ENCODE data around the gene EPS15. TPM values are rescaled to one million over a fixed set of nuclear protein-coding genes. Genes with fewer than 3 reads are reported as not detected.
"Not testable (repeated sequence)": the region's sequence is repeated elsewhere in the genome, so short reads cannot be mapped to it uniquely, and the experiment has no call there.

Gene EPS15
- total RNA-seq, 1 experiment from 2014 or later: 54.4 TPM

GRCh38 chr1:51561702-51562101, 42.6 kb upstream of the EPS15 start:
- CTCF ChIA-PET: no interaction called here
- Histone ChIP-seq H3K36me3 (ENCODE audit: control insufficient read depth, insufficient read depth, low read length) (no peaks in the 10 kb centered on the region), H3K27me3 (ENCODE audit: control insufficient read depth, insufficient read depth, low read length) (no peaks in the 10 kb centered on the region), H3K9me3 (ENCODE audit: control insufficient read depth, insufficient read depth, low read depth, low read length) (no peaks in the 10 kb centered on the region), H3K4me3 (ENCODE audit: low read depth in 2 of 2, low read length in 2 of 2) (no peak overlapping the region), H3K4me1 (ENCODE audit: control insufficient read depth, insufficient read depth, low read length) (peaks cover 45% of the 10 kb centered on the region), H3K27ac (ENCODE audit: low read length) (peak overlapping the region; percentile 55; the same call in 1 of the 2 replicates)
- intact Hi-C loops (cut with micrococcal nuclease; ENCODE audit: unreplicated experiment): no loop called here
- TF ChIP-seq SIN3A (IDR thresholded peaks at IDR 0.05; ENCODE audit: borderline replicate concordance, insufficient read depth, low read depth, low read length) (no peak), POLR2AphosphoS5 (IDR thresholded peaks at IDR 0.05; ENCODE audit: low read depth, low read length) (no peak), REST (IDR thresholded peaks at IDR 0.05; ENCODE audit: insufficient read depth in 1 of 2, low read depth in 2 of 2, low read length in 1 of 2) (no peak), CTCF (IDR thresholded peaks at IDR 0.05) (no peak), TCF7L2 (IDR thresholded peaks at IDR 0.05; ENCODE audit: low read depth, low read length) (no peak)
- no peak for DNase-seq (ENCODE audit: low read depth, low spot score)
- ATAC-seq: no peak
- BruUV-seq (replicated peaks): no TSS peak
- POLR2A ChIA-PET: no interaction called here
- in situ Hi-C loops (cut with HindIII; ENCODE audit: low pct_unique_long_range_greater_than_20kb, low sequenced_read_pairs): no loop called here

GRCh38 chr1:51560895-51561294, 41.8 kb upstream of the EPS15 start:
- CTCF ChIA-PET; BruUV-seq (replicated peaks); H3K36me3 ChIP-seq (ENCODE audit: control insufficient read depth, insufficient read depth, low read length); ATAC-seq; DNase-seq (ENCODE audit: low read depth, low spot score); H3K4me3 ChIP-seq (ENCODE audit: low read depth in 2 of 2, low read length in 2 of 2); POLR2A ChIA-PET; in situ Hi-C loops (cut with HindIII; ENCODE audit: low pct_unique_long_range_greater_than_20kb, low sequenced_read_pairs); H3K9me3 ChIP-seq (ENCODE audit: control insufficient read depth, insufficient read depth, low read depth, low read length); H3K27me3 ChIP-seq (ENCODE audit: control insufficient read depth, insufficient read depth, low read length); intact Hi-C loops (cut with micrococcal nuclease; ENCODE audit: unreplicated experiment): not testable (repeated sequence)
- peaks cover 45% of the 10 kb centered on the region for H3K4me1 ChIP-seq (ENCODE audit: control insufficient read depth, insufficient read depth, low read length)
- peak overlapping the region; percentile 89 for H3K27ac ChIP-seq (ENCODE audit: low read length)

GRCh38 chr1:51560034-51560433, 41.0 kb upstream of the EPS15 start:
- ChIA-PET POLR2A (no interaction called here), CTCF (no interaction called here)
- H3K9me3 ChIP-seq (ENCODE audit: control insufficient read depth, insufficient read depth, low read depth, low read length): no peaks in the 10 kb centered on the region
- BruUV-seq (replicated peaks): no TSS peak
- H3K36me3 ChIP-seq (ENCODE audit: control insufficient read depth, insufficient read depth, low read length): no peaks in the 10 kb centered on the region
- TF ChIP-seq TCF7L2 (IDR thresholded peaks at IDR 0.05; ENCODE audit: low read depth, low read length): no peak
- no peak for TF ChIP-seq CTCF (IDR thresholded peaks at IDR 0.05)
- no peak overlapping the region for H3K4me3 ChIP-seq (ENCODE audit: low read depth in 2 of 2, low read length in 2 of 2)
- ATAC-seq (no peak), DNase-seq (ENCODE audit: low read depth, low spot score) (no peak)
- intact Hi-C loops (cut with micrococcal nuclease; ENCODE audit: unreplicated experiment): no loop called here
- peaks cover 45% of the 10 kb centered on the region for H3K4me1 ChIP-seq (ENCODE audit: control insufficient read depth, insufficient read depth, low read length)
- in situ Hi-C loops (cut with HindIII; ENCODE audit: low pct_unique_long_range_greater_than_20kb, low sequenced_read_pairs): no loop called here
- peak overlapping the region; percentile 89 for H3K27ac ChIP-seq (ENCODE audit: low read length)
- H3K27me3 ChIP-seq (ENCODE audit: control insufficient read depth, insufficient read depth, low read length): no peaks in the 10 kb centered on the region

All from Panc1 (cell line).